Measurements from ENCODE around the gene HEATR5B. TPM values are rescaled to one million over a fixed set of nuclear protein-coding genes. Genes with fewer than 3 reads are reported as not detected.

Gene HEATR5B
- total RNA-seq, 1 experiment from 2014 or later, result 14.5 TPM

DNA sequence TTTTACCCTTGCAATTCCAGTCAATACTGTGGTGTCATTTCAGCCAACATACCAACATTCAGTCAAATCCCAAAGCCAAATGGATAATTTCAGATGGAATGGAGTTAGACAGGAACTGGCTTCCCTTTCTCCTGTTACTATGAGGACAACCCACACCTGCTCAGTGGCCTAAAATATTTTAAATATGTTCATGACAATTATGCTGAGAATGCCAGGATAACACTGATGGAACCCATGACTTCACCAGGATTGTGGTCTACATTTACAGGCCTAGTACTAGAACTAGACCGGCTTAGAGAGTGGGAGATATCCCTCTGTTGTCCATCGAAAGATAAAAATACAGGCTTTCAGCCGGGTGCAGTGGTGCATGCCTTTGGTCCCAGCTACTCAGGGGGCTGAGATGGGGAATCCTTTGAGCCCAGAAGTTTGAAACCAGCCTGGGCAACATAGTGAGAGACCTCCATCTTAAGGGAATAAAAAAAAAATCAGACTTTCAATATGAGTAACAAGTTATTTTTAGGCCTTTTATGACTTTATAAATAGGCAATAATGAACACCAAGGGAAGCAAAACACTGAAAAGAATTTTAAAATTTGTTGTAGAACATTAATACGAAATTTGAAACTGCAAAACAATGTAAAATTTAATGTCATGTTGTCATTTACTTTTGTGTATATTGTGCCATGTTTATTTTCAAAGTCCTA lies 14.4 kb upstream of the HEATR5B start:
- no TSS peak for BruUV-seq (replicated peaks)
- no peak for DNase-seq (ENCODE audit: unreplicated experiment)
- no peak overlapping the region for H3K27ac Mint-ChIP-seq (ENCODE audit: low read depth, unreplicated experiment)
- TF ChIP-seq, protein P1, sequence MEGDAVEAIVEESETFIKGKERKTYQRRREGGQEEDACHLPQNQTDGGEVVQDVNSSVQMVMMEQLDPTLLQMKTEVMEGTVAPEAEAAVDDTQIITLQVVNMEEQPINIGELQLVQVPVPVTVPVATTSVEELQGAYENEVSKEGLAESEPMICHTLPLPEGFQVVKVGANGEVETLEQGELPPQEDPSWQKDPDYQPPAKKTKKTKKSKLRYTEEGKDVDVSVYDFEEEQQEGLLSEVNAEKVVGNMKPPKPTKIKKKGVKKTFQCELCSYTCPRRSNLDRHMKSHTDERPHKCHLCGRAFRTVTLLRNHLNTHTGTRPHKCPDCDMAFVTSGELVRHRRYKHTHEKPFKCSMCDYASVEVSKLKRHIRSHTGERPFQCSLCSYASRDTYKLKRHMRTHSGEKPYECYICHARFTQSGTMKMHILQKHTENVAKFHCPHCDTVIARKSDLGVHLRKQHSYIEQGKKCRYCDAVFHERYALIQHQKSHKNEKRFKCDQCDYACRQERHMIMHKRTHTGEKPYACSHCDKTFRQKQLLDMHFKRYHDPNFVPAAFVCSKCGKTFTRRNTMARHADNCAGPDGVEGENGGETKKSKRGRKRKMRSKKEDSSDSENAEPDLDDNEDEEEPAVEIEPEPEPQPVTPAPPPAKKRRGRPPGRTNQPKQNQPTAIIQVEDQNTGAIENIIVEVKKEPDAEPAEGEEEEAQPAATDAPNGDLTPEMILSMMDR (IDR thresholded peaks at IDR 0.05; ENCODE audit: unreplicated experiment), result no peak
- no peaks in the 10 kb centered on the region for H3K27me3 Mint-ChIP-seq (ENCODE audit: insufficient read depth, unreplicated experiment)
- no peaks in the 10 kb centered on the region for H3K4me1 Mint-ChIP-seq (ENCODE audit: insufficient read depth, unreplicated experiment)
- H3K36me3 Mint-ChIP-seq (ENCODE audit: insufficient read depth, unreplicated experiment), result peaks cover 65% of the 10 kb centered on the region
- CTCF ChIA-PET, result interaction anchor here (0.6 kb wide), 1 partner anchor 282 kb away, joined by 3 read pairs; no protein-coding TSS in a partner anchor
- H3K9me3 Mint-ChIP-seq (ENCODE audit: unreplicated experiment), result no peaks in the 10 kb centered on the region
- intact Hi-C loops (cut with micrococcal nuclease), result no loop called here
- H3K4me3 Mint-ChIP-seq (ENCODE audit: unreplicated experiment), result no peak overlapping the region
- POLR2A ChIA-PET, result interaction anchor here (1.6 kb wide), 1 partner anchor 13 kb away, joined by 5 read pairs; no protein-coding TSS in a partner anchor

DNA sequence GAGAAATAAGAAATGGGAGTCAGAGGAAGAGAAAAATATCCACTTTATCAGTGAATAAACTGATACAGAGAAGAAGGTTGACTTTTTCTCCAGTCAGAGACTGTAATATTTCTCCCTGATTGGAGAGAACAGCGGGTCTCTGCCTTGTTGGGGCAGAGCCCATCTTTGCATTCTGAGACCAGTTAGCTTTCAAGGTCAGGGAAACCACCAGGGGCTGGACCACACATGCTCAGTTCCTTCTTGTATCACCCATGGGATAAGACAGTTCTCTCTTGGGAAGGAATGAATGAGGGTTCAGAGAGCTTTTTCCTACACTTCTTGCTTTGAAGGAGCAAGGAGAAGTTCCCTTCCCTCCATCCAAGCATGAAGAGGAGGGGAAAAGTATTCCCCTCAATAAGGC lies 12.4 kb upstream of the HEATR5B start:
- intact Hi-C loops (cut with micrococcal nuclease), result no loop called here
- no peaks in the 10 kb centered on the region for H3K9me3 Mint-ChIP-seq (ENCODE audit: unreplicated experiment)
- ChIA-PET POLR2A (interaction anchor here (1.2 to 2.5 kb wide), 2 partner anchors 10 to 12 kb away, joined by 3 to 8 read pairs; partner anchors contain the start of genes GPATCH11 and HEATR5B), CTCF (no interaction called here)
- no peaks in the 10 kb centered on the region for H3K4me1 Mint-ChIP-seq (ENCODE audit: insufficient read depth, unreplicated experiment)
- TSS peak; percentile 19 for BruUV-seq (replicated peaks)
- TF ChIP-seq, protein P1 (IDR thresholded peaks at IDR 0.05; ENCODE audit: unreplicated experiment), result no peak
- H3K27ac Mint-ChIP-seq (ENCODE audit: low read depth, unreplicated experiment), result no peak overlapping the region
- H3K36me3 Mint-ChIP-seq (ENCODE audit: insufficient read depth, unreplicated experiment), result peaks cover 63% of the 10 kb centered on the region
- no peaks in the 10 kb centered on the region for H3K27me3 Mint-ChIP-seq (ENCODE audit: insufficient read depth, unreplicated experiment)
- no peak for DNase-seq (ENCODE audit: unreplicated experiment)
- H3K4me3 Mint-ChIP-seq (ENCODE audit: unreplicated experiment), result no peak overlapping the region

DNA sequence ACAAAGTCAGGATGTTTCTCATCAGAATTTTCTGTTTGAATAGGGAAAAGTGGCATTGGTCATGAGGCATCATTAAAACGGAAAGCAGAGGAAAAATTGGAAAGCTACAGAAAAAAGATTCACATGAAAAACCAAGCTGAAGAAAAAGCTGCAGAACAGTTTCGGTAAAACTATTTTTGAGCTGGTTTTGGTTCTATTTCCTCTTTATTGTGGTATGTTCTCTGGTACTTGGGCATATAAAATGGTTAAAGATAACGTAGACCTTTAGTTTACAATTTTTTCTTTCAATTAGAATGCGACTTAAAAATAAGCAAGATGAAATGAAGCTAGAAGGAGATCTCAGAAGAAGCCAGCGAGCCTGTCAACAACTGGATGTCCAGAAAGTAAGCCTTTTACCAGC lies 7.7 kb upstream of the HEATR5B start:
- H3K9me3 Mint-ChIP-seq (ENCODE audit: unreplicated experiment), result no peaks in the 10 kb centered on the region
- ChIA-PET CTCF (interaction anchor here (0.6 kb wide), 1 partner anchor 168 kb away, joined by 3 read pairs; no protein-coding TSS in a partner anchor), POLR2A (interaction anchor here (0.6 to 2.4 kb wide), 2 partner anchors 8 to 14 kb away, joined by 4 to 10 read pairs; partner anchors contain the start of genes GPATCH11 and HEATR5B)
- peaks cover 50% of the 10 kb centered on the region for H3K36me3 Mint-ChIP-seq (ENCODE audit: insufficient read depth, unreplicated experiment)
- TF ChIP-seq, protein P1 (IDR thresholded peaks at IDR 0.05; ENCODE audit: unreplicated experiment), result no peak
- H3K4me3 Mint-ChIP-seq (ENCODE audit: unreplicated experiment), result no peak overlapping the region
- BruUV-seq (replicated peaks), result no TSS peak
- no peak for DNase-seq (ENCODE audit: unreplicated experiment)
- intact Hi-C loops (cut with micrococcal nuclease), result no loop called here
- H3K27ac Mint-ChIP-seq (ENCODE audit: low read depth, unreplicated experiment), result no peak overlapping the region
- H3K27me3 Mint-ChIP-seq (ENCODE audit: insufficient read depth, unreplicated experiment), result no peaks in the 10 kb centered on the region
- no peaks in the 10 kb centered on the region for H3K4me1 Mint-ChIP-seq (ENCODE audit: insufficient read depth, unreplicated experiment)

DNA sequence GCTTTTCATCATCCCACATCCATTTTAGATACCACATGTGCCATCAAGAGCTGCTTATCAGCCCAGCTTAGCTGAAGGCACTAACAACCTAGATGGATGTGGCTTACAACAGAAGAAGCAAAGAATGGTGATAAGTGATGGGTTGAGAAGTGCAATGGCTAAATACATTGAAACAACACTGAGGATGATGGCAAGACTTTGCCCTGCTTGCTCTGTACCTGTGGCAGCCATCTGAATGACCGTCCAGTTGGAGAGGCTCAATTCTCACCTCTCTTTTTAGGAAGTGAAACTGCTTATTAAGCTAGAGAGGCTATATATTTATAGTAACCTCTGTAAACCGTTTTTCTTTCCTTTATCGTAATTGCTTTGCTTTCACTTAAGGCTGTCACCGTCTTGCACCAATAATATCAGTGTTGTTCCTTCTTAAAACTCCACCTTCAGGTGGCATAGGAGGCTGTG lies 5.9 kb upstream of the HEATR5B start:
- POLR2A ChIA-PET, result no interaction called here

More for the DNA sequence above, 5.9 kb upstream of the HEATR5B start:
- CTCF ChIA-PET, result interaction anchor here (0.6 kb wide), 1 partner anchor 1916 kb away, joined by 3 read pairs; no protein-coding TSS in a partner anchor
- no peak for DNase-seq (ENCODE audit: unreplicated experiment)
- Mint-ChIP-seq H3K27ac (ENCODE audit: low read depth, unreplicated experiment) (no peak overlapping the region), H3K27me3 (ENCODE audit: insufficient read depth, unreplicated experiment) (no peaks in the 10 kb centered on the region), H3K4me1 (ENCODE audit: insufficient read depth, unreplicated experiment) (no peaks in the 10 kb centered on the region), H3K4me3 (ENCODE audit: unreplicated experiment) (no peak overlapping the region), H3K9me3 (ENCODE audit: unreplicated experiment) (no peaks in the 10 kb centered on the region), H3K36me3 (ENCODE audit: insufficient read depth, unreplicated experiment) (peaks cover 37% of the 10 kb centered on the region)
- BruUV-seq (replicated peaks), result no TSS peak
- intact Hi-C loops (cut with micrococcal nuclease), result no loop called here
- TF ChIP-seq, protein P1 (IDR thresholded peaks at IDR 0.05; ENCODE audit: unreplicated experiment), result no peak
